ENCODE measurements around the gene SMC5.

Gene SMC5

GRCh38 chr9:70262948-70263347 is 4.2 kb downstream of the SMC5 start:
- TF ChIP-seq ZFX (IDR thresholded peaks at IDR 0.05; ENCODE audit: borderline replicate concordance), result no peak
- no peak for TF ChIP-seq CTCF (IDR thresholded peaks at IDR 0.05)
- H3K27ac ChIP-seq, result no peak overlapping the region

DNA sequence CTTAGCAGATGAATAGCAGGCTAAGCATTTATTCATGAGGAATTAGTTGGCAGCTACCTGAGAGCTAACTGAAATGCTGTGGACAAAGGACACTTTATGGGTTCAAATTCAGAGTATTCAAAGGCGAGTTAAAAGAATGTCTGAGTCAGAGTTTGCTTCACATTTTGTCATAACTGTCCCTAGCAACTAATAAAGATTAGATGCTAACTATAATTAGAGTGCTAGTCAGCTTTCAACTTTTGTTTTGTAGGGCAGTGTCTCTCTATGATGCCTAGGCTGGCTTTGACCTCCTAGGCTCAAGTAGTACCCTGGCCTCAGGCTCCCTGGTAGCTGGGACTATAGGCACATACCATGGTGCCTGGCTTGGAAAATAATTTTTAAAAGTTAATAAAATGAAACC is 4.6 kb downstream of the SMC5 start:
- TF ChIP-seq ZFX (IDR thresholded peaks at IDR 0.05; ENCODE audit: borderline replicate concordance), result no peak
- no peak for TF ChIP-seq CTCF (IDR thresholded peaks at IDR 0.05)
- H3K27ac ChIP-seq, result no peak overlapping the region

DNA sequence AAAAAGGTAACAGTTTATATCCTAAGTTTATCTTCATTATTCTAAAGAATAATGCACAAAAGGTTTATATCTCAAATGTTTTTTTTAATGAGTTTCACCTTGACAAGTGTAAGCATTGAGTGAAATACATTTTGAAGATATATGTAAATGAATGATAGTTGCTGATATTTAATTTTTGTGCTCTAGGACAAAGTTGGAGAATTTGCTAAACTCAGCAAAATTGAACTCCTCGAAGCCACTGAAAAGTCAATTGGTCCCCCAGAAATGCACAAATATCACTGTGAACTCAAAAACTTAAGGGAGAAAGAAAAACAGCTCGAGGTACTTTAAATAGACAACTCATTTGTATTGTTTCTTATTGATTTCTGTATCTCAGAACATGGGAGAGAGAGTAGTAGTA is 19.5 kb downstream of the SMC5 start:
- no peak overlapping the region for H3K27ac ChIP-seq
- no peak for TF ChIP-seq ZFX (IDR thresholded peaks at IDR 0.05; ENCODE audit: borderline replicate concordance)
- TF ChIP-seq CTCF (IDR thresholded peaks at IDR 0.05), result no peak

GRCh38 chr9:70283848-70284247 is 25.1 kb downstream of the SMC5 start:
- no peak overlapping the region for H3K27ac ChIP-seq
- TF ChIP-seq CTCF (IDR thresholded peaks at IDR 0.05), result no peak
- TF ChIP-seq ZFX (IDR thresholded peaks at IDR 0.05; ENCODE audit: borderline replicate concordance), result no peak

- H3K27ac ChIP-seq, result no peak overlapping the region
- TF ChIP-seq CTCF (IDR thresholded peaks at IDR 0.05) (no peak), ZFX (IDR thresholded peaks at IDR 0.05; ENCODE audit: borderline replicate concordance) (no peak)
Observed at GRCh38 chr9:70285246-70285645, 26.5 kb downstream of the SMC5 start.

DNA sequence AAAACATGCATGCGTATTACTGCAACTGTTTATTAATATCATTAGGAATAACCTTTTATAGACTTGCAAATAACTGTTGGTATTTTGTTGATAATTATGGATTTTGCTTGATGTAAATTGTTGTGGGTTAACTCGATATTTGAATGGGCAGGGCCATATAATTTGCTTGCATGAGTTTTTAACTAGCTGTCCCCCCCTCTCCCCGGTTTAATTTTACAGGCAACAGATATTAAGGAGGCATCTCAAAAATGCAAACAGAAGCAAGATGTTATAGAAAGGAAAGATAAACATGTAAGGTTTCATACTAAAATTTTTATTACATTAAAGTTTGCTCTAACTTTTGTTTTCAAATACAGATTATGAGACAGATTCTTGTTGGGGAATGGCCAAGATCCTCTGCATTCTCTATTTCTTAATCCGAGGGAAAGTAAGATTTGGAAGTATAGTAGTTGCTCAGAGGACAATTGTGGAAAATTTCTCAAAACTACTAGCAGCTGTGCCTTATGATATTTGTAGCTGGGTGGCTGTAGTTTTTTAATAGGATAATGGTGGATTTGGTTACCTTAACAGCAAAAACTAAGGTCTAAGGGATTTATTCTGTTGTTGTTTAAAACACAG is 27.3 kb downstream of the SMC5 start:
- TF ChIP-seq CTCF (IDR thresholded peaks at IDR 0.05) (no peak), ZFX (IDR thresholded peaks at IDR 0.05; ENCODE audit: borderline replicate concordance) (no peak)
- no peak overlapping the region for H3K27ac ChIP-seq

- no peak for TF ChIP-seq ZFX (IDR thresholded peaks at IDR 0.05; ENCODE audit: borderline replicate concordance)
- TF ChIP-seq CTCF (IDR thresholded peaks at IDR 0.05), result no peak
- no peak overlapping the region for H3K27ac ChIP-seq
Observed at GRCh38 chr9:70290626-70291025, 31.8 kb downstream of the SMC5 start.

Data from 22Rv1 (cell line).